CD14-positive monocyte (primary cell): ENCODE results near the gene API5. TPM values are rescaled to one million over a fixed set of nuclear protein-coding genes. Genes with fewer than 3 reads are reported as not detected.

Experiments
- DNase-seq, 3 donors: peaks; one replicate each; pipeline ENCODE4 v3.0.0-alpha.2; 2011 to 2022
- H2AFZ ChIP-seq: 2 replicates; pipeline ENCODE4 v1.6.0; 2012; ENCODE audit warnings: mild to moderate bottlenecking, low read depth, low read length, inconsistent platforms; ENCODE audit not compliant: insufficient read depth, poor library complexity, severe bottlenecking
- H3K27ac ChIP-seq, 2 donors: 1 replicate in 1 of 2; 2 replicates in 1 of 2; pipeline ENCODE4 v1.5.1; 2012 to 2013; ENCODE audit warnings: low read length in 2 of 2, control low read depth in 1 of 2, inconsistent platforms in 1 of 2, low read depth in 1 of 2, mild to moderate bottlenecking in 1 of 2
- H3K27me3 ChIP-seq, 2 donors: one replicate each; pipeline versions ENCODE4 v1.6.0 to v1.6.1; 2011 to 2013; ENCODE audit warnings: low read length in 2 of 2; ENCODE audit not compliant: control insufficient read depth in 2 of 2, insufficient read depth in 2 of 2
- H3K36me3 ChIP-seq, 2 donors: replicated peaks in 1 of 2; 1 replicate in 1 of 2; 2 replicates in 1 of 2; pipeline versions ENCODE4 v1.5.1 to v1.6.1; 2012 to 2013; ENCODE audit warnings: low read length in 2 of 2, control low read depth in 1 of 2, inconsistent platforms in 1 of 2, mild to moderate bottlenecking in 1 of 2; ENCODE audit not compliant: insufficient read depth in 2 of 2, control insufficient read depth in 1 of 2
- H3K4me1 ChIP-seq, 2 donors: 1 replicate in 1 of 2; 2 replicates in 1 of 2; pipeline versions ENCODE4 v1.5.1 to v1.6.1; 2012 to 2013; ENCODE audit warnings: low read length in 2 of 2, control low read depth in 1 of 2, inconsistent platforms in 1 of 2, mild to moderate bottlenecking in 1 of 2, moderate library complexity in 1 of 2; ENCODE audit not compliant: insufficient read depth in 2 of 2, control insufficient read depth in 1 of 2
- H3K4me2 ChIP-seq: replicated peaks from 2 replicates; pipeline ENCODE3; 2012; ENCODE audit warnings: low read length, moderate library complexity, mild to moderate bottlenecking; ENCODE audit not compliant: poor library complexity, severe bottlenecking; ENCODE audit errors: extremely low read depth
- H3K4me3 ChIP-seq, 3 experiments: fragments of 200-600 bp in 1 of 3; sonication (generic) in 1 of 3; replicated peaks in 1 of 3; 1 replicate in 2 of 3; 2 replicates in 1 of 3; pipeline ENCODE4 v1.5.1; 2011 to 2013; ENCODE audit warnings: low read length in 3 of 3, mild to moderate bottlenecking in 3 of 3, control low read depth in 2 of 3, low read depth in 2 of 3, inconsistent platforms in 1 of 3, moderate library complexity in 1 of 3
- H3K79me2 ChIP-seq: 2 replicates; pipeline ENCODE4 v1.6.0; 2012; ENCODE audit warnings: mild to moderate bottlenecking, control low read depth, inconsistent platforms, low read length, moderate library complexity; ENCODE audit not compliant: insufficient read depth
- H3K9ac ChIP-seq: 2 replicates; pipeline ENCODE4 v1.6.0; 2017; ENCODE audit warnings: low read length, mild to moderate bottlenecking; ENCODE audit not compliant: insufficient read depth, poor library complexity, severe bottlenecking
- H3K9me3 ChIP-seq, 2 donors: replicated peaks in 1 of 2; 1 replicate in 1 of 2; 2 replicates in 1 of 2; pipeline versions ENCODE4 v1.5.1 to v1.6.1; 2012 to 2013; ENCODE audit warnings: low read length in 2 of 2, control low read depth in 1 of 2; ENCODE audit not compliant: control insufficient read depth in 1 of 2, insufficient read depth in 1 of 2
- H4K20me1 ChIP-seq: 2 replicates; pipeline ENCODE4 v1.6.0; 2012; ENCODE audit warnings: mild to moderate bottlenecking, low read length, control low read depth, moderate library complexity; ENCODE audit not compliant: insufficient read depth
- H3K27ac Mint-ChIP-seq, 7 donors: one replicate each; pipeline ENCODE4 v1.8.0; 2020; ENCODE audit warnings: mild to moderate bottlenecking in 7 of 7, mixed read lengths in 7 of 7, moderate library complexity in 6 of 7, inconsistent platforms in 2 of 7
- H3K27me3 Mint-ChIP-seq, 3 donors: one replicate each; pipeline ENCODE4 v1.8.0; 2021 to 2022; ENCODE audit warnings: low read depth in 3 of 3, mild to moderate bottlenecking in 3 of 3, mixed read lengths in 3 of 3, moderate library complexity in 3 of 3, inconsistent platforms in 1 of 3
- H3K36me3 Mint-ChIP-seq, 2 donors: one replicate each; pipeline ENCODE4 v1.8.0; 2020; ENCODE audit warnings: mixed read lengths in 2 of 2, inconsistent platforms in 1 of 2, mild to moderate bottlenecking in 1 of 2
- H3K4me1 Mint-ChIP-seq: one replicate; pipeline ENCODE4 v1.8.0; 2020; ENCODE audit warnings: mild to moderate bottlenecking, mixed read lengths
- H3K4me3 Mint-ChIP-seq, 2 donors: one replicate each; pipeline ENCODE4 v1.8.0; 2020; ENCODE audit warnings: mild to moderate bottlenecking in 2 of 2, mixed read lengths in 2 of 2, moderate library complexity in 1 of 2
- H3K9me3 Mint-ChIP-seq, 7 donors: one replicate each; pipeline ENCODE4 v1.8.0; 2020 to 2022; ENCODE audit warnings: mixed read lengths in 7 of 7, mild to moderate bottlenecking in 6 of 7, moderate library complexity in 6 of 7, inconsistent platforms in 2 of 7
- WGBS: methylation state at CpG from one replicate; pipeline ENCODE4 v1.1.5; 2013; ENCODE audit warnings: missing lambda C conversion rate; ENCODE audit not compliant: insufficient coverage; 5-methylcytosine and 5-hydroxymethylcytosine counted together
- intact Hi-C, 2 donors: fragments of 100-400 bp; cut with micrococcal nuclease; formaldehyde crosslinking; loops; one replicate each; pipeline versions ENCODE4 v1.15.0 to v1.15.1; 2023
- polyA plus RNA-seq, 3 donors: library from polyadenylated mRNA; depleted of rRNA in 1 of 3; unstranded in 2 of 3; stranded (reverse) in 1 of 3; fragments of 300-500 nt in 2 of 3; fragments of >200 nt in 1 of 3; fragmentation: Illumina TruSeq in 2 of 3; gene quantifications; 1 replicate in 2 of 3; 2 replicates in 1 of 3; pipeline ENCODE4 v1.2.3, GENCODE V29; 2012 to 2021
- TF ChIP-seq, protein P1 (sequence below): fragments of 200-600 bp; IDR thresholded peaks from one replicate; pipeline ENCODE4 v1.8.0; 2022; ENCODE audit warnings: antibody characterized with exemption, mild to moderate bottlenecking

API5 gene
- polyA plus RNA-seq, 3 donors = 17.1 to 84.0 (median 65.9) TPM

- H3K27me3 ChIP-seq = no peaks in the 10 kb centered on the region
- no peaks in the 10 kb centered on the region for H3K4me1 ChIP-seq
- H3K9me3 Mint-ChIP-seq = peaks cover 0 to 16% (median 7%) of the 10 kb centered on the region in 7 donors
- TF ChIP-seq, protein P1, sequence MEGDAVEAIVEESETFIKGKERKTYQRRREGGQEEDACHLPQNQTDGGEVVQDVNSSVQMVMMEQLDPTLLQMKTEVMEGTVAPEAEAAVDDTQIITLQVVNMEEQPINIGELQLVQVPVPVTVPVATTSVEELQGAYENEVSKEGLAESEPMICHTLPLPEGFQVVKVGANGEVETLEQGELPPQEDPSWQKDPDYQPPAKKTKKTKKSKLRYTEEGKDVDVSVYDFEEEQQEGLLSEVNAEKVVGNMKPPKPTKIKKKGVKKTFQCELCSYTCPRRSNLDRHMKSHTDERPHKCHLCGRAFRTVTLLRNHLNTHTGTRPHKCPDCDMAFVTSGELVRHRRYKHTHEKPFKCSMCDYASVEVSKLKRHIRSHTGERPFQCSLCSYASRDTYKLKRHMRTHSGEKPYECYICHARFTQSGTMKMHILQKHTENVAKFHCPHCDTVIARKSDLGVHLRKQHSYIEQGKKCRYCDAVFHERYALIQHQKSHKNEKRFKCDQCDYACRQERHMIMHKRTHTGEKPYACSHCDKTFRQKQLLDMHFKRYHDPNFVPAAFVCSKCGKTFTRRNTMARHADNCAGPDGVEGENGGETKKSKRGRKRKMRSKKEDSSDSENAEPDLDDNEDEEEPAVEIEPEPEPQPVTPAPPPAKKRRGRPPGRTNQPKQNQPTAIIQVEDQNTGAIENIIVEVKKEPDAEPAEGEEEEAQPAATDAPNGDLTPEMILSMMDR = no peak
- H3K27me3 Mint-ChIP-seq = peaks cover 2 to 4% (median 4%) of the 10 kb centered on the region in 3 donors
- intact Hi-C loops = no loop called here
- H3K4me3 ChIP-seq = no peak overlapping the region
- H3K9ac ChIP-seq = no peak overlapping the region
- 100% methylated on average over 1 of the region's 2 CpGs for WGBS
- H3K4me2 ChIP-seq = no peak overlapping the region
- no peaks in the 10 kb centered on the region for H3K36me3 Mint-ChIP-seq
- no peak overlapping the region for H3K4me3 Mint-ChIP-seq
- H4K20me1 ChIP-seq = no peaks in the 10 kb centered on the region
- no peak overlapping the region for H3K27ac ChIP-seq
- DNase-seq = no peak
- no peaks in the 10 kb centered on the region for H3K36me3 ChIP-seq
- H2AFZ ChIP-seq = no peak overlapping the region
- no peaks in the 10 kb centered on the region for H3K79me2 ChIP-seq
- no peak overlapping the region for H3K27ac Mint-ChIP-seq
- H3K9me3 ChIP-seq = no peaks in the 10 kb centered on the region
- no peaks in the 10 kb centered on the region for H3K4me1 Mint-ChIP-seq
Measured at GRCh38 chr11:43270468-43270867, 41.3 kb upstream of the API5 start.

DNA sequence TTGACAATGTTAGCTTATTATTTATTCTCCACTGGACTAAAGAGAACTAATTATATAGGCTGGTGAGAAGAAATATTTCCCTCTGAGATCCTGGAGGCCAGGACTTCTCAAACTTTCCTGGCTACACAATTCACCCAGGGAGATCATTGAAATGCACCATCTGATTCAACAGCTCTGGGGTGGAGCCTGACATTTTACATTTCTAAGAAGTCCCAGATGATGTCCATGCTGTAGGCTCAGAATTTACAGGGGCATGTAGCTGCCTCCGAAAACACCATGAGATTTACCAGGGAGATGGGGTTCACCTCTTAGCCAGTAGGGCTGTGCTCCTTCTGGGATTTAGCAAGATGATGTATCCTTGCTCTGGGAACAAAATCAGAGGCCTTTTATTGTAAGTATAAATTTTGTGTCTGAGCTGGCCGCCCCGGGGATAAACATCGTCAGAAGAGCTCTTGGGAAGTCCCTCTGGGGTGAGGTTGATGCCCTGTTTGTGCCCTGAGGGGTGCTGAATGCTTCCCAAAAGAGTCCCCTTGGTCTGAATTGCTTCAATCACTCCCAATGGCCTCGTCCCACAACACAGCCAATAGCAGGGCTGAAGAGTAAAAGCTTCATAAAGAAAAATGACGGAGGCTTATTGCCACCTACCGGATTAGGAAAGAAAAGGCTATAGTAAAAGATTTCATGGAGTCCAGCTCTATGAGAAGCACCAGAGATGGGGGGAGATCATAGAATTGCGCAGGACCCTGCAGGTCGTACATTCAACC, 33.4 kb upstream of the API5 start:
- Histone ChIP-seq H3K27me3 (no peaks in the 10 kb centered on the region), H3K4me1 (no peaks in the 10 kb centered on the region), H3K79me2 (no peaks in the 10 kb centered on the region), H3K4me2 (no peak overlapping the region), H3K9me3 (no peaks in the 10 kb centered on the region), H3K27ac (no peak overlapping the region), H3K36me3 (no peaks in the 10 kb centered on the region), H4K20me1 (no peaks in the 10 kb centered on the region), H3K4me3 (no peak overlapping the region), H3K9ac (no peak overlapping the region), H2AFZ (no peak overlapping the region)
- H3K4me1 Mint-ChIP-seq = no peaks in the 10 kb centered on the region
- H3K27me3 Mint-ChIP-seq = peaks cover 0 to 3% (median 1%) of the 10 kb centered on the region in 3 donors
- no peaks in the 10 kb centered on the region for H3K36me3 Mint-ChIP-seq
- intact Hi-C loops = no loop called here
- peaks cover 0 to 10% (median 7%) of the 10 kb centered on the region in 7 donors for H3K9me3 Mint-ChIP-seq
- TF ChIP-seq, protein P1 = no peak
- WGBS = 71% methylated on average over 4 of the region's 9 CpGs
- H3K27ac Mint-ChIP-seq = no peak overlapping the region
- no peak for DNase-seq
- no peak overlapping the region for H3K4me3 Mint-ChIP-seq
